Peyer's patch (tissue), 4 donors: Measurements from ENCODE around the gene SLC50A1.

Experiments used
- CTCF ChIP-seq, 6 experiments: fragments of 450-650 bp in 4 of 6; fragments of 200-600 bp in 2 of 6; sonication (generic) in 1 of 6; IDR thresholded peaks; one replicate each; pipeline ENCODE4 v1.5.1; 2017 to 2019; ENCODE audit warnings: antibody characterized with exemption in 6 of 6, mild to moderate bottlenecking in 3 of 6, moderate library complexity in 1 of 6
- POLR2A ChIP-seq, 2 donors: fragments of 450-650 bp; IDR thresholded peaks; one replicate each; pipeline ENCODE4 v1.5.1; 2017; ENCODE audit warnings: antibody characterized with exemption in 2 of 2, mild to moderate bottlenecking in 2 of 2, moderate library complexity in 2 of 2

- no peak for TF ChIP-seq POLR2A (IDR thresholded peaks at IDR 0.05)
- TF ChIP-seq CTCF (IDR thresholded peaks at IDR 0.05): no peak
Observed at GRCh38 chr1:155188268-155188667, 52.6 kb downstream of the SLC50A1 start.
